SK-N-SH treated with all-trans-retinoic acid at 6 μM for 48 hours (cell line): Measurements from ENCODE around the gene MCM9.

Experiments used
- CREB5 ChIP-seq: fragments of 250-450 bp; sonication (Bioruptor Pico); IDR thresholded peaks from 2 replicates; pipeline ENCODE4 v1.5.1; 2020; ENCODE audit warnings: low read depth, mild to moderate bottlenecking, moderate library complexity
- ZFP30 ChIP-seq: fragments of 450-650 bp; formaldehyde crosslinking; IDR thresholded peaks from 2 replicates; pipeline ENCODE4 v1.5.0; 2022; ENCODE audit warnings: mild to moderate bottlenecking, moderate library complexity
- ZNF565 ChIP-seq: fragments of 450-650 bp; formaldehyde crosslinking; conservative IDR thresholded peaks from 2 replicates; pipeline ENCODE4 v1.5.0; 2020; ENCODE audit warnings: low read depth, mild to moderate bottlenecking, moderate library complexity

- TF ChIP-seq ZFP30 (CRISPR knock-in tag): no peak
- no peak for TF ChIP-seq ZNF565 (CRISPR knock-in tag)
- no peak for TF ChIP-seq CREB5 (CRISPR knock-in tag)
Measured at GRCh38 chr6:118784641-118785164, 150.3 kb downstream of the MCM9 start.
